Calu3 (cell line): ENCODE measurements around the gene CACNA1I. TPM values are rescaled to one million over a fixed set of nuclear protein-coding genes. Genes with fewer than 3 reads are reported as not detected.

Experiments
- BruUV-seq: library from RNA; stranded (reverse); fragments of 400-500 nt; replicated peaks from 2 replicates; lab custom pipeline; 2021; lab: Mats Ljungman, UMichigan
- CTCF ChIA-PET: fragments of 300-600 bp; sonication (Branson Sonifier 250); formaldehyde crosslinking; loops from one replicate; lab custom pipeline; 2022; ENCODE audit warnings: antibody characterized with exemption; lab: Charles Lee
- DNase-seq: peaks from one replicate; pipeline ENCODE4 v3.0.0; 2022
- H3K27ac Mint-ChIP-seq: one replicate; pipeline ENCODE4 v1.8.0; 2022; ENCODE audit warnings: mixed read lengths; ENCODE audit not compliant: unreplicated experiment
- H3K27me3 Mint-ChIP-seq: one replicate; pipeline ENCODE4 v1.8.0; 2022; ENCODE audit warnings: mixed read lengths; ENCODE audit not compliant: unreplicated experiment
- H3K36me3 Mint-ChIP-seq: one replicate; pipeline ENCODE4 v1.8.0; 2022; ENCODE audit warnings: mild to moderate bottlenecking, moderate library complexity, mixed read lengths; ENCODE audit not compliant: insufficient read depth, unreplicated experiment
- H3K4me1 Mint-ChIP-seq: one replicate; pipeline ENCODE4 v1.8.0; 2022; ENCODE audit warnings: mild to moderate bottlenecking, low read depth, mixed read lengths; ENCODE audit not compliant: unreplicated experiment
- H3K4me3 Mint-ChIP-seq: one replicate; pipeline ENCODE4 v1.8.0; 2022; ENCODE audit warnings: mild to moderate bottlenecking, low read depth, moderate library complexity, mixed read lengths; ENCODE audit not compliant: unreplicated experiment
- H3K9me3 Mint-ChIP-seq: one replicate; pipeline ENCODE4 v1.8.0; 2022; ENCODE audit warnings: low read depth, mixed read lengths; ENCODE audit not compliant: unreplicated experiment
- CTCF ChIP-seq: fragments of 200-600 bp; IDR thresholded peaks from one replicate; pipeline ENCODE4 v1.8.0; 2022; ENCODE audit warnings: antibody characterized with exemption; ENCODE audit not compliant: unreplicated experiment
- intact Hi-C: fragments of 100-400 bp; cut with micrococcal nuclease; formaldehyde crosslinking; loops from one replicate; pipeline ENCODE4 v1.10.0; 2022; ENCODE audit not compliant: unreplicated experiment
- total RNA-seq: library from RNA; stranded (reverse); gene quantifications from 2 replicates; pipeline ENCODE4 v1.2.3, GENCODE V29; 2022

CACNA1I gene
- total RNA-seq, 1 experiment from 2014 or later = 0.05 TPM

GRCh38 chr22:39560127-39560526 lies 10.4 kb upstream of the CACNA1I start:
- DNase-seq = no peak
- Mint-ChIP-seq H3K4me3 (no peak overlapping the region), H3K9me3 (no peaks in the 10 kb centered on the region), H3K36me3 (no peaks in the 10 kb centered on the region), H3K27ac (no peak overlapping the region), H3K27me3 (peaks cover 60% of the 10 kb centered on the region), H3K4me1 (peaks cover 10% of the 10 kb centered on the region)
- no peak for TF ChIP-seq CTCF
- CTCF ChIA-PET = interaction anchor here (1.2 to 1.5 kb wide), 4 partner anchors 27 to 484 kb away, joined by 3 to 5 read pairs (median 4); no protein-coding TSS in a partner anchor
- intact Hi-C loops = no loop called here
- BruUV-seq = no TSS peak

GRCh38 chr22:39562839-39563489 lies 7.6 kb upstream of the CACNA1I start:
- peaks cover 15% of the 10 kb centered on the region for H3K4me1 Mint-ChIP-seq
- no peak for TF ChIP-seq CTCF
- no TSS peak for BruUV-seq
- no peak overlapping the region for H3K4me3 Mint-ChIP-seq
- intact Hi-C loops = no loop called here
- no peak for DNase-seq
- H3K9me3 Mint-ChIP-seq = peaks cover 7% of the 10 kb centered on the region
- CTCF ChIA-PET = interaction anchor here (0.5 kb wide), 1 partner anchor 1325 kb away, joined by 3 read pairs; no protein-coding TSS in a partner anchor
- peaks cover 31% of the 10 kb centered on the region for H3K27me3 Mint-ChIP-seq
- H3K36me3 Mint-ChIP-seq = no peaks in the 10 kb centered on the region
- H3K27ac Mint-ChIP-seq = no peak overlapping the region

GRCh38 chr22:39563571-39564428 lies 6.8 kb upstream of the CACNA1I start:
- Mint-ChIP-seq H3K4me1 (peaks cover 19% of the 10 kb centered on the region), H3K27ac (no peak overlapping the region), H3K36me3 (no peaks in the 10 kb centered on the region), H3K9me3 (peaks cover 7% of the 10 kb centered on the region), H3K27me3 (peaks cover 23% of the 10 kb centered on the region), H3K4me3 (no peak overlapping the region)
- no peak for DNase-seq
- BruUV-seq = no TSS peak
- intact Hi-C loops = no loop called here
- CTCF ChIA-PET = no interaction called here
- no peak for TF ChIP-seq CTCF

- no peak for DNase-seq
- no peak for TF ChIP-seq CTCF
- CTCF ChIA-PET = no interaction called here
- Mint-ChIP-seq H3K27ac (no peak overlapping the region), H3K4me1 (peaks cover 11% of the 10 kb centered on the region), H3K9me3 (peaks cover 7% of the 10 kb centered on the region), H3K27me3 (peaks cover 10% of the 10 kb centered on the region), H3K36me3 (no peaks in the 10 kb centered on the region), H3K4me3 (no peak overlapping the region)
- BruUV-seq = no TSS peak
- intact Hi-C loops = no loop called here
These were observed 5.1 kb upstream of the CACNA1I start for GRCh38 chr22:39565414-39565944.
